H9 (cell line): ENCODE measurements around the gene ZMAT5. TPM values are rescaled to one million over a fixed set of nuclear protein-coding genes. Genes with fewer than 3 reads are reported as not detected.

Source experiments
- DNase-seq: peaks from one replicate; pipeline ENCODE4 v3.0.0-alpha.2; 2017
- H2AFZ ChIP-seq: one replicate; pipeline ENCODE4 v1.6.1; 2013; ENCODE audit warnings: mild to moderate bottlenecking, low read length, control low read depth, moderate library complexity
- H2AK5ac ChIP-seq: 2 replicates; pipeline ENCODE4 v1.6.1; 2013; ENCODE audit warnings: low read length, control low read depth, mixed read lengths; ENCODE audit not compliant: insufficient read length
- H2BK120ac ChIP-seq: one replicate; pipeline ENCODE4 v1.6.1; 2013; ENCODE audit warnings: low read depth, mild to moderate bottlenecking, low read length, control low read depth, inconsistent platforms; ENCODE audit not compliant: poor library complexity, severe bottlenecking
- H2BK12ac ChIP-seq: 2 replicates; pipeline ENCODE4 v1.6.1; 2013; ENCODE audit warnings: low read length, control low read depth, mixed read lengths, low read depth; ENCODE audit not compliant: insufficient read length
- H2BK15ac ChIP-seq: 2 replicates; pipeline ENCODE4 v1.6.1; 2013; ENCODE audit warnings: low read depth, low read length, control low read depth
- H2BK20ac ChIP-seq: one replicate; pipeline ENCODE4 v1.6.1; 2013; ENCODE audit warnings: low read depth, mild to moderate bottlenecking, low read length, control low read depth, inconsistent platforms; ENCODE audit not compliant: poor library complexity, severe bottlenecking
- H2BK5ac ChIP-seq: 2 replicates; pipeline ENCODE4 v1.6.1; 2013; ENCODE audit warnings: low read length, control low read depth, mixed read lengths; ENCODE audit not compliant: insufficient read length
- H3K14ac ChIP-seq: 2 replicates; pipeline ENCODE4 v1.6.1; 2013; ENCODE audit warnings: low read length, control low read depth; ENCODE audit not compliant: insufficient read depth
- H3K18ac ChIP-seq: 2 replicates; pipeline ENCODE4 v1.6.1; 2013; ENCODE audit warnings: low read depth, mild to moderate bottlenecking, mixed read lengths, low read length, control low read depth; ENCODE audit not compliant: insufficient read length
- H3K23ac ChIP-seq: 2 replicates; pipeline ENCODE4 v1.6.1; 2013; ENCODE audit warnings: low read length, control low read depth, mixed read lengths, low read depth; ENCODE audit not compliant: insufficient read length
- H3K23me2 ChIP-seq: 2 replicates; pipeline ENCODE4 v1.6.1; 2013; ENCODE audit warnings: low read depth, mild to moderate bottlenecking, mixed read lengths, low read length, control low read depth; ENCODE audit not compliant: insufficient read length, poor library complexity, severe bottlenecking
- H3K27ac ChIP-seq: 2 replicates; pipeline ENCODE4 v1.5.1; 2013; ENCODE audit warnings: low read length, control low read depth, mixed read lengths, low read depth; ENCODE audit not compliant: insufficient read length
- H3K27me3 ChIP-seq: 2 replicates; pipeline ENCODE4 v1.6.1; 2013; ENCODE audit warnings: low read length, control low read depth, inconsistent platforms; ENCODE audit not compliant: insufficient read depth
- H3K4ac ChIP-seq: 2 replicates; pipeline ENCODE4 v1.6.1; 2013; ENCODE audit warnings: low read depth, mild to moderate bottlenecking, control low read depth, inconsistent platforms, low read length, moderate library complexity
- H3K4me1 ChIP-seq: 2 replicates; pipeline ENCODE4 v1.6.1; 2013; ENCODE audit warnings: low read length, control low read depth, inconsistent platforms; ENCODE audit not compliant: insufficient read depth
- H3K4me2 ChIP-seq: 2 replicates; pipeline ENCODE4 v1.6.1; 2013; ENCODE audit warnings: low read length, control low read depth, mixed read lengths; ENCODE audit not compliant: insufficient read length, insufficient read depth
- H3K56ac ChIP-seq: 2 replicates; pipeline ENCODE4 v1.6.1; 2013; ENCODE audit warnings: low read depth, mild to moderate bottlenecking, mixed read lengths, low read length, control low read depth; ENCODE audit not compliant: insufficient read length
- H3K79me1 ChIP-seq: 2 replicates; pipeline ENCODE4 v1.6.1; 2013; ENCODE audit warnings: low read depth, mild to moderate bottlenecking, moderate library complexity, low read length, control low read depth, inconsistent platforms; ENCODE audit not compliant: insufficient read depth, poor library complexity, severe bottlenecking
- H3K79me2 ChIP-seq: 2 replicates; pipeline ENCODE4 v1.6.1; 2013; ENCODE audit warnings: low read length, control low read depth, inconsistent platforms; ENCODE audit not compliant: insufficient read depth
- H3K9ac ChIP-seq: 2 replicates; pipeline ENCODE4 v1.6.1; 2013; ENCODE audit warnings: low read length, control low read depth, mixed read lengths; ENCODE audit not compliant: insufficient read length; ENCODE audit errors: extremely low read depth
- H3K9me3 ChIP-seq: one replicate; pipeline ENCODE4 v1.6.1; 2013; ENCODE audit warnings: low read depth, low read length, inconsistent platforms; ENCODE audit not compliant: control insufficient read depth
- H3T11ph ChIP-seq: one replicate; pipeline ENCODE4 v1.6.1; 2013; ENCODE audit warnings: mild to moderate bottlenecking, low read length, control low read depth, inconsistent platforms
- H4K20me1 ChIP-seq: one replicate; pipeline ENCODE4 v1.6.1; 2013; ENCODE audit not compliant: control insufficient read depth, insufficient read length, insufficient read depth
- H4K5ac ChIP-seq: 2 replicates; pipeline ENCODE4 v1.6.1; 2013; ENCODE audit warnings: low read depth, mild to moderate bottlenecking, mixed read lengths, low read length, control low read depth; ENCODE audit not compliant: insufficient read length
- H4K8ac ChIP-seq: replicated peaks from 2 replicates; pipeline ENCODE4 v1.6.1; 2013; ENCODE audit warnings: low read length, control low read depth, mixed read lengths, low read depth; ENCODE audit not compliant: insufficient read length
- H4K91ac ChIP-seq: 2 replicates; pipeline ENCODE4 v1.6.1; 2013; ENCODE audit warnings: low read depth, mild to moderate bottlenecking, moderate library complexity, mixed read lengths, low read length, control low read depth; ENCODE audit not compliant: insufficient read length
- H3K27ac Mint-ChIP-seq, 3 experiments: 2 replicates in 2 of 3; 3 replicates in 1 of 3; pipeline ENCODE4 v1.8.0; 2020 to 2021; ENCODE audit warnings: mixed read lengths in 3 of 3, mild to moderate bottlenecking in 1 of 3, moderate library complexity in 1 of 3
- H3K27me3 Mint-ChIP-seq: 2 replicates; pipeline ENCODE4 v1.8.0; 2021; ENCODE audit warnings: low read depth, mild to moderate bottlenecking, moderate library complexity, mixed read lengths
- H3K36me3 Mint-ChIP-seq, 3 experiments: 2 replicates in 2 of 3; 3 replicates in 1 of 3; pipeline ENCODE4 v1.8.0; 2020 to 2021; ENCODE audit warnings: low read depth in 3 of 3, mixed read lengths in 3 of 3; ENCODE audit not compliant: insufficient read depth in 1 of 3
- H3K4me1 Mint-ChIP-seq, 2 experiments: 2 replicates each; pipeline ENCODE4 v1.8.0; 2020; ENCODE audit warnings: mixed read lengths in 2 of 2
- H3K4me3 Mint-ChIP-seq, 2 experiments: 2 replicates in 1 of 2; 3 replicates in 1 of 2; pipeline ENCODE4 v1.8.0; 2020 to 2021; ENCODE audit warnings: mild to moderate bottlenecking in 2 of 2, mixed read lengths in 2 of 2, moderate library complexity in 1 of 2
- H3K9me3 Mint-ChIP-seq, 2 experiments: 2 replicates in 1 of 2; 3 replicates in 1 of 2; pipeline ENCODE4 v1.8.0; 2020; ENCODE audit warnings: mild to moderate bottlenecking in 2 of 2, mixed read lengths in 2 of 2, moderate library complexity in 1 of 2
- CTCF ChIP-seq: fragments of 200-600 bp; sonication (generic); conservative IDR thresholded peaks from 3 replicates; pipeline ENCODE4 v1.8.0; 2021; ENCODE audit warnings: antibody characterized with exemption, mild to moderate bottlenecking
- WGBS: extraction: QIAGEN DNeasy Blood & Tissue Kit; methylation state at CpG from one replicate; pipeline ENCODE4 v1.1.7; 2013; ENCODE audit warnings: missing lambda C conversion rate, low lambda C conversion rate, mixed read lengths; ENCODE audit not compliant: insufficient read length; ENCODE audit errors: extremely low coverage; 5-methylcytosine and 5-hydroxymethylcytosine counted together
- total RNA-seq: library from RNA; stranded (reverse); gene quantifications from 2 replicates; pipeline ENCODE4 v1.2.1, GENCODE V29; 2021

The ZMAT5 gene
- total RNA-seq, 1 experiment from 2014 or later, result 13.9 TPM

DNA sequence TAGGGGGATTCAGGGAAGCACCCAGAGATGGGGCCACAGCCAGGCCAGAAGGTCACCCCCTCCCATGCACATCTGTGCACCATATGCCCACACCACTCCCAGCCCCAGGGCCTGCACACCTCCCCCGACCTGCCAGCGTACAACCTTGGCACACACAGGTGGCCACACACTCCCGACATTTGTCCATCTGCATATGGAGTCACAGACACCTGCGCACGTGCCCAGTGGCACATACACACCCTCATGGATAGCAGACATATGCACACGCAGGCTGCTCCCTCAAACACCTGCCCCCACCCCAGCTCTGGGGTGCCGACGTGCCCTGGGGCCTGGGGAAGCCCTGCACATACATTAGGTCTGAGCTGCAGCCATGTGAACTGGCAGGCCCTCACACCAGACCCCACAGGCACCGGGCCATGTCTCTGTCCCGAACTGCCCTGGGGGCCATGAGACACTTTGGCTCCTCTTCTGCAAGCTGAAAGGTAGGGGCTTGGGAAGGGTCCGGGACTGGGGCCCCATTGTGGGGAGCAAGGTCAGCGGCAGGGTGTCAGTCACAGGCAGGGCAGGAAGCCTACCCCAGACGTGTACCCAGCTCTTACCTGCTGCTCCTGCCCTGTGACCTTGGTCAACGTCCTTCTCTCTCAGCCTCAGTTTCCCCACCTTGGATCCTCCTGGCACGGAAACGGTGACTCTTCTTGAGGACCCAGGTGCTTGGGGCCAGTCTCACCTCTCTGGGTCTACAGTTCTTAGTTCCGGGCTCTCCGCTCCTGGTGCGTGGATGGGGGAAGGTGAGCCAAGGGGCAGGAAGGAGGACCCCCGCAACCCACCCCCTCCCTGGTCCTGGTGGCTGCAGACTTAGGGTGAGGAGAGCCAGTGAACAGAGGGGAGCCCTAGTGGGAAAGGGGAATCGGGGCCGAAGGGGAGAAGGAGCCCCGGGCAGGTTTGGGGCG is 47.6 kb downstream of the ZMAT5 start:
- no peaks in the 10 kb centered on the region for H3K79me2 ChIP-seq
- no peak overlapping the region for H2AK5ac ChIP-seq
- no peak overlapping the region for H4K91ac ChIP-seq
- H4K8ac ChIP-seq, result no peak overlapping the region
- no peak overlapping the region for H2BK12ac ChIP-seq
- no peak overlapping the region for H3K27ac ChIP-seq
- H2BK15ac ChIP-seq, result no peak overlapping the region
- WGBS, result no CpG with 5 or more reads among the region's 24 CpGs
- Mint-ChIP-seq H3K36me3 (no peaks in the 10 kb centered on the region; a peak in 2 of 7 replicates), H3K4me3 (peak overlapping the region; percentile 27 to 67; a peak in 4 of 5 replicates), H3K4me1 (peaks cover 4 to 15% of the 10 kb centered on the region in 2 experiments; a peak in 2 of 4 replicates), H3K27ac (no peak overlapping the region), H3K9me3 (no peaks in the 10 kb centered on the region; a peak in 1 of 5 replicates), H3K27me3 (peaks cover 89% of the 10 kb centered on the region)
- peaks cover 4% of the 10 kb centered on the region for H3K23me2 ChIP-seq
- H3K4ac ChIP-seq, result no peak overlapping the region
- no peaks in the 10 kb centered on the region for H3K79me1 ChIP-seq
- peak overlapping the region; percentile 14 for H3K4me2 ChIP-seq
- H3K4me1 ChIP-seq, result no peaks in the 10 kb centered on the region
- no peak overlapping the region for H3K23ac ChIP-seq
- H3K18ac ChIP-seq, result no peak overlapping the region
- H2BK5ac ChIP-seq, result no peak overlapping the region
- no peak overlapping the region for H4K5ac ChIP-seq
- H4K20me1 ChIP-seq, result no peaks in the 10 kb centered on the region
- no peak overlapping the region for H3K14ac ChIP-seq
- H3K27me3 ChIP-seq, result peaks cover 24% of the 10 kb centered on the region; the same call in 1 of the 2 replicates
- no peak overlapping the region for H2AFZ ChIP-seq
- no peaks in the 10 kb centered on the region for H3K9me3 ChIP-seq
- no peak for DNase-seq
- no peak overlapping the region for H3K9ac ChIP-seq
- no peak overlapping the region for H3K56ac ChIP-seq
- no peak overlapping the region for H2BK120ac ChIP-seq
- TF ChIP-seq CTCF, result no peak
- no peak overlapping the region for H2BK20ac ChIP-seq
- no peak overlapping the region for H3T11ph ChIP-seq
